SU-DHL-6 (cell line): ENCODE data around the gene MCAT.

Experiments used
- CTCF ChIP-seq: fragments of 200-600 bp; sonication (generic); IDR thresholded peaks from one replicate; pipeline ENCODE4 v1.5.1; 2017; ENCODE audit warnings: antibody characterized with exemption, mild to moderate bottlenecking, low read length, moderate library complexity; ENCODE audit not compliant: insufficient read depth, poor library complexity, severe bottlenecking
- EZH2phosphoT487 ChIP-seq: fragments of 200-600 bp; sonication (generic), shearing (Covaris generic); conservative IDR thresholded peaks from 2 replicates; pipeline ENCODE4 v1.6.1; 2018; ENCODE audit warnings: mild to moderate bottlenecking, antibody characterized with exemption, low read length, moderate library complexity, mixed read lengths

- TF ChIP-seq CTCF = no peak
- TF ChIP-seq EZH2phosphoT487 = no peak
These were observed 32.9 kb upstream of the MCAT start for GRCh38 chr22:43176090-43176489.
